GM21390 (cell line): Measurements from ENCODE around the gene PIGK.

Source experiments
- ATAC-seq: cut with Tn5 transposase; IDR thresholded peaks from one replicate; pipeline ENCODE4 v1.9.1; 2021; ENCODE audit not compliant: unreplicated experiment

The PIGK gene

DNA sequence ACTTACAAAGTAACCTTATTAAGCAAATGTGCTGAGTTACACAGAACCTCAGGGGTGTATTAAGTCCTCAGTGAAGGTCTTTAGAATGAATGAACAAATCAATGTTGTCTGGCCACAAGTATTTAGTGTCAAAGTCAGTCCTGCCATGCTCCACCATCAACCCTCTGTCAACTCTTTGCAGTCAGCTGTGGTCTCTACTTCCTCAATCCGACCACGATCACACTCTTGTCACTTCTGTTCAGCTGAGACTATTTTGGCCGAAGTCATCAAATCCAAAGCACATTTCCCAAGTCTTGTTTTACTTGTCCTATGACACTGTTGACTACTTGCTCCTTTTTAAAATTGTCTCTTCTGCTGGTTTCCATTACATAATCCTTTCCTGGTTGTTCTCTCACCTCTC is 178.4 kb downstream of the PIGK start:
- no peak for ATAC-seq

DNA sequence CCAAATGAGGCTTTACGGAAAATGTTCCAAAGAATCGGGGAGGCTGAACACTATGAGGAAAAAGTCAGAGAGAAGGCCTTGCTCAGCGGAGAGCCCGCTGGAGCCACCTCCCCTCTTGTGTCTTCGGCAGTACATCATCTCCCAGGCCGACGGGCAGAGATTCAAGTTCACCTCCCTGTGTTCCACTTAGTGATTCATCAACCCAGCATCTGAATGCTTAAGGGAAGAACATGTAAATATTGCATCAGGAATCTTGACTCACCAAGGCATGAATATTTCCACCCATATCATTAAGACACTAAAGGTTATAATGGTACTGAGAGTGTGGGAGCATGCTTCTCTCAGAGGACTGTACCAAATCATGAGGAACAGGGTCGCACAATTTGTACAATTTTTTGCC is 179.5 kb downstream of the PIGK start:
- no peak for ATAC-seq

- no peak for ATAC-seq
These were observed 180.1 kb downstream of the PIGK start for GRCh38 chr1:77039111-77039510.
